NCI-H2107 (cell line): ENCODE results near the gene TEX19.
"Not testable (repeated sequence)": the region's sequence is repeated elsewhere in the genome, so short reads cannot be mapped to it uniquely, and the experiment has no call there.

Experiments
- DNase-seq: peaks from one replicate; lab custom pipeline; 2025; lab: John Stamatoyannopoulos, UW

Gene TEX19

GRCh38 chr17:82338858-82339633 is 20.0 kb upstream of the TEX19 start:
- DNase-seq = no peak

- no peak for DNase-seq
These were observed 19.1 kb upstream of the TEX19 start for GRCh38 chr17:82339634-82340580.

- no peak for DNase-seq
These were observed 16.5 kb upstream of the TEX19 start for GRCh38 chr17:82342361-82343079.

- no peak for DNase-seq
These were observed 15.5 kb upstream of the TEX19 start for GRCh38 chr17:82343560-82343959.

- DNase-seq = no peak
These were observed 14.7 kb upstream of the TEX19 start for GRCh38 chr17:82344175-82344907.

GRCh38 chr17:82345151-82345976 is 13.7 kb upstream of the TEX19 start:
- no peak for DNase-seq

GRCh38 chr17:82346342-82347300 is 12.4 kb upstream of the TEX19 start:
- DNase-seq = no peak

- DNase-seq = not testable (repeated sequence)
These were observed 11.1 kb upstream of the TEX19 start for GRCh38 chr17:82347994-82348393.

GRCh38 chr17:82348434-82348833 is 10.6 kb upstream of the TEX19 start:
- DNase-seq = no peak

- DNase-seq = no peak
These were observed 10.2 kb upstream of the TEX19 start for GRCh38 chr17:82348866-82349265.

GRCh38 chr17:82349287-82349701 is 9.8 kb upstream of the TEX19 start:
- DNase-seq = no peak

- DNase-seq = no peak
These were observed 8.6 kb upstream of the TEX19 start for GRCh38 chr17:82350182-82351030.

- no peak for DNase-seq
These were observed 7.8 kb upstream of the TEX19 start for GRCh38 chr17:82351254-82351712.

- DNase-seq = peak; percentile 83
These were observed 7.1 kb upstream of the TEX19 start for GRCh38 chr17:82351713-82352488.

GRCh38 chr17:82353484-82353883 is 5.6 kb upstream of the TEX19 start:
- no peak for DNase-seq

- DNase-seq = no peak
These were observed 4.2 kb upstream of the TEX19 start for GRCh38 chr17:82354804-82355308.

- no peak for DNase-seq
These were observed 3.1 kb upstream of the TEX19 start for GRCh38 chr17:82355770-82356427.
